ENCODE measurements around the gene CHST11.

- no peak for TF ChIP-seq POLR2A (IDR thresholded peaks at IDR 0.05; ENCODE audit: low read length)
- no peak for TF ChIP-seq GATA1 (IDR thresholded peaks at IDR 0.05; ENCODE audit: low read depth, low read length)
Measured at GRCh38 chr12:104577581-104577981, 120.8 kb downstream of the CHST11 start.
